ENCODE data around the gene CYP3A4. TPM values are rescaled to one million over a fixed set of nuclear protein-coding genes. Genes with fewer than 3 reads are reported as not detected.

Gene CYP3A4
- total and polyA plus RNA-seq, 2 of the 13 experiments (the other 11 are each of a cell fraction or from before 2014, with no cell fraction given): 0.11 to 0.24 TPM

DNA sequence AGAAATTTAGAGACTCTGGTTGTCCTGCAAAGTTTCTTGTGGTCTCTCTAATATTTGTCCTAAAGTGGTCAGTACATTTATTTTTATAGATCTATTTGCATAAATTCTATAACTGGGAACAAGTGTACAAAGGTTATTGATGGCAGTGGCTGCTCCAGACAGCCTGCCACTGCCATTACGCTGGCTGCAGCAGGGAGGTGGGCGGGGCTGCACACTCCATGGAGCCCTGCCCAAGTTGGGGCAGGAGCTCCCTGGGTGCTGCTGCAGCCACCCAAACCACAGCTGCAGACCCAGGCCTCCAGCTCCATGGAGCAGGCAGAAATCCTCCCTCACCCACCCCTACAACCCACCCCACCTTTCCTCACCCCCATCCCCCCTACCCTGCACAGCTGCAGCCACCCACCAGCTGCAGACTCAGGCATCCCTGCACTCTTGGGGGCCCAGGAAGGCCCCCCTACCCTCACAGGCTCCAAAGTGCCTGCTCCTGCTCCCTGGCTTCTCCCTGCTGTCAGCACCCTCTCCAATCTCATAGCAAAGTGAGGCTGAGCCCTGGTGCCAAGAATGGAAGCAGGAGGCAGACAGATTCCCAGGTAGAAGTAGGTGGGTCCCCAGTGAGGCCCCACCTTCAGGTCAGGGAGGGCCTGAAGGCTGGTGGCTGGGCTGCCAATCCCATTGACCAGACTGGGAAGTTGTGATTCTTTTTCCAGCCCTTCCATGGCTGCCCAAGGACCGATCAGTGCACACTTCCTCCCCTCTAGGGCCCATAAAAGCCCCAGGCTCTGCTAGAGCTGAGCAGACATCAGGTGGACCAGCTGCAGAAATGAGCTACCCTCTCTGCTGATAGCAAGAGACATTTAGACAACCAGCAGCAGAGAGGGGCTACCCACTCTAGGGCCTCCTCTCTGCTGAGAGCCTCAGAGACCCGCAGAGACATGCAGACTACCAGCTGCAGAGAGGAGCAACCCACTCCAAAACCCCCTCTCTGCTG is 39.0 kb upstream of the CYP3A4 start:
- Histone ChIP-seq H3K27ac (ENCODE audit: extremely low read length, insufficient read depth, low read length) (no peak overlapping the region), H4K20me1 (ENCODE audit: insufficient read depth, low read length) (no peaks in the 10 kb centered on the region), H3K4me3 (replicated peaks in 1 of 3; ENCODE audit: insufficient read depth in 1 of 3, low read depth in 2 of 3, low read length in 3 of 3) (no peak overlapping the region), H3K9me3 (ENCODE audit: low read length) (no peaks in the 10 kb centered on the region), H3K4me1 (ENCODE audit: insufficient read depth, low read length) (peaks cover 67% of the 10 kb centered on the region), H3K27me3 (ENCODE audit: control insufficient read depth in 1 of 2, insufficient read depth in 2 of 2, low read length in 2 of 2) (no peaks in the 10 kb centered on the region), H2AFZ (ENCODE audit: low read length) (no peak overlapping the region), H3K4me2 (ENCODE audit: low read depth, low read length) (no peak overlapping the region), H3K36me3 (replicated peaks in 1 of 2; ENCODE audit: control insufficient read depth in 1 of 2, insufficient read depth in 2 of 2, low read length in 2 of 2) (no peaks in the 10 kb centered on the region), H3K79me2 (ENCODE audit: insufficient read depth, low read length) (no peaks in the 10 kb centered on the region), H3K9ac (ENCODE audit: insufficient read depth, low read depth, low read length) (no peak overlapping the region)
- BruUV-seq (replicated peaks): no TSS peak
- intact Hi-C loops (cut with micrococcal nuclease; ENCODE audit: unreplicated experiment) (no loop called here), in situ Hi-C loops (cut with HindIII; ENCODE audit: extremely low pct_ligation_motif_present, low pct_unique_long_range_greater_than_20kb) (no loop called here)
- 94% methylated on average over 2 of the region's 4 CpGs for WGBS (ENCODE audit: low lambda C conversion rate)
- TF ChIP-seq ZNF24 (IDR thresholded peaks at IDR 0.05) (no peak), AKAP8 (CRISPR knock-in tag; IDR thresholded peaks at IDR 0.05) (no peak), SP140L (CRISPR knock-in tag; IDR thresholded peaks at IDR 0.05; ENCODE audit: borderline replicate concordance) (no peak), ZNF431 (CRISPR knock-in tag; IDR thresholded peaks at IDR 0.05; ENCODE audit: borderline replicate concordance, low read depth) (no peak), ZNF652 (CRISPR knock-in tag; IDR thresholded peaks at IDR 0.05; ENCODE audit: borderline replicate concordance, low read depth) (no peak), ZNF768 (CRISPR knock-in tag; IDR thresholded peaks at IDR 0.05) (no peak), SPEN (CRISPR knock-in tag; IDR thresholded peaks at IDR 0.05; ENCODE audit: low read depth) (no peak), MEF2D (CRISPR knock-in tag; IDR thresholded peaks at IDR 0.05) (no peak), POLR2AphosphoS5 (IDR thresholded peaks at IDR 0.05; ENCODE audit: low read depth, low read length) (no peak), LRRFIP1 (CRISPR knock-in tag; conservative IDR thresholded peaks at IDR 0.05) (no peak), ZNF781 (CRISPR knock-in tag; IDR thresholded peaks at IDR 0.05; ENCODE audit: borderline replicate concordance, not compliant biosample characterization) (no peak)
- TF ChIP-seq, protein P1, sequence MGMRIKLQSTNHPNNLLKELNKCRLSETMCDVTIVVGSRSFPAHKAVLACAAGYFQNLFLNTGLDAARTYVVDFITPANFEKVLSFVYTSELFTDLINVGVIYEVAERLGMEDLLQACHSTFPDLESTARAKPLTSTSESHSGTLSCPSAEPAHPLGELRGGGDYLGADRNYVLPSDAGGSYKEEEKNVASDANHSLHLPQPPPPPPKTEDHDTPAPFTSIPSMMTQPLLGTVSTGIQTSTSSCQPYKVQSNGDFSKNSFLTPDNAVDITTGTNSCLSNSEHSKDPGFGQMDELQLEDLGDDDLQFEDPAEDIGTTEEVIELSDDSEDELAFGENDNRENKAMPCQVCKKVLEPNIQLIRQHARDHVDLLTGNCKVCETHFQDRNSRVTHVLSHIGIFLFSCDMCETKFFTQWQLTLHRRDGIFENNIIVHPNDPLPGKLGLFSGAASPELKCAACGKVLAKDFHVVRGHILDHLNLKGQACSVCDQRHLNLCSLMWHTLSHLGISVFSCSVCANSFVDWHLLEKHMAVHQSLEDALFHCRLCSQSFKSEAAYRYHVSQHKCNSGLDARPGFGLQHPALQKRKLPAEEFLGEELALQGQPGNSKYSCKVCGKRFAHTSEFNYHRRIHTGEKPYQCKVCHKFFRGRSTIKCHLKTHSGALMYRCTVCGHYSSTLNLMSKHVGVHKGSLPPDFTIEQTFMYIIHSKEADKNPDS (CRISPR knock-in tag; IDR thresholded peaks at IDR 0.05): no peak
- TF ChIP-seq, protein P2, sequence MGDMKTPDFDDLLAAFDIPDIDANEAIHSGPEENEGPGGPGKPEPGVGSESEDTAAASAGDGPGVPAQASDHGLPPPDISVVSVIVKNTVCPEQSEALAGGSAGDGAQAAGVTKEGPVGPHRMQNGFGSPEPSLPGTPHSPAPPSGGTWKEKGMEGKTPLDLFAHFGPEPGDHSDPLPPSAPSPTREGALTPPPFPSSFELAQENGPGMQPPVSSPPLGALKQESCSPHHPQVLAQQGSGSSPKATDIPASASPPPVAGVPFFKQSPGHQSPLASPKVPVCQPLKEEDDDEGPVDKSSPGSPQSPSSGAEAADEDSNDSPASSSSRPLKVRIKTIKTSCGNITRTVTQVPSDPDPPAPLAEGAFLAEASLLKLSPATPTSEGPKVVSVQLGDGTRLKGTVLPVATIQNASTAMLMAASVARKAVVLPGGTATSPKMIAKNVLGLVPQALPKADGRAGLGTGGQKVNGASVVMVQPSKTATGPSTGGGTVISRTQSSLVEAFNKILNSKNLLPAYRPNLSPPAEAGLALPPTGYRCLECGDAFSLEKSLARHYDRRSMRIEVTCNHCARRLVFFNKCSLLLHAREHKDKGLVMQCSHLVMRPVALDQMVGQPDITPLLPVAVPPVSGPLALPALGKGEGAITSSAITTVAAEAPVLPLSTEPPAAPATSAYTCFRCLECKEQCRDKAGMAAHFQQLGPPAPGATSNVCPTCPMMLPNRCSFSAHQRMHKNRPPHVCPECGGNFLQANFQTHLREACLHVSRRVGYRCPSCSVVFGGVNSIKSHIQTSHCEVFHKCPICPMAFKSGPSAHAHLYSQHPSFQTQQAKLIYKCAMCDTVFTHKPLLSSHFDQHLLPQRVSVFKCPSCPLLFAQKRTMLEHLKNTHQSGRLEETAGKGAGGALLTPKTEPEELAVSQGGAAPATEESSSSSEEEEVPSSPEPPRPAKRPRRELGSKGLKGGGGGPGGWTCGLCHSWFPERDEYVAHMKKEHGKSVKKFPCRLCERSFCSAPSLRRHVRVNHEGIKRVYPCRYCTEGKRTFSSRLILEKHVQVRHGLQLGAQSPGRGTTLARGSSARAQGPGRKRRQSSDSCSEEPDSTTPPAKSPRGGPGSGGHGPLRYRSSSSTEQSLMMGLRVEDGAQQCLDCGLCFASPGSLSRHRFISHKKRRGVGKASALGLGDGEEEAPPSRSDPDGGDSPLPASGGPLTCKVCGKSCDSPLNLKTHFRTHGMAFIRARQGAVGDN (CRISPR knock-in tag; IDR thresholded peaks at IDR 0.05): no peak
- no peak for DNase-seq (ENCODE audit: low spot score)
- ChIA-PET CTCF (ENCODE audit: low intra/inter-chr PET ratio, low total read pairs) (no interaction called here), POLR2A (interaction anchor here (1.0 kb wide), 1 partner anchor 129 kb away, joined by 3 read pairs; no protein-coding TSS in a partner anchor)
- no peak for FAIRE-seq
- no peak for ATAC-seq

Measured in HepG2 (cell line).